Stimulated activated naive CD8-positive, alpha-beta T cell treated with anti-CD3 and anti-CD28 coated beads, Interleukin-15, amount 100 ng/mL, for 72 hours (primary cell): ENCODE results near the gene HLA-DRB5.
"Not testable (repeated sequence)": the region's sequence is repeated elsewhere in the genome, so short reads cannot be mapped to it uniquely, and the experiment has no call there.

Experiments used
- ATAC-seq: fragments of 150-1000 bp; cut with Tn5 transposase; 2 replicates; pipeline ENCODE4 v1.10.0; 2021; ENCODE audit warnings: mild to moderate bottlenecking, moderate library complexity
- DNase-seq, 2 donors: peaks; one replicate each; pipeline ENCODE4 v3.0.0; 2021 to 2022
- H3K27ac Mint-ChIP-seq, 2 donors: one replicate each; pipeline ENCODE4 v1.8.0; 2022; ENCODE audit warnings: mild to moderate bottlenecking in 2 of 2, mixed read lengths in 2 of 2, moderate library complexity in 2 of 2
- H3K27me3 Mint-ChIP-seq: one replicate; pipeline ENCODE4 v1.8.0; 2022; ENCODE audit warnings: mixed read lengths
- H3K4me1 Mint-ChIP-seq: one replicate; pipeline ENCODE4 v1.8.0; 2022; ENCODE audit warnings: mild to moderate bottlenecking, mixed read lengths
- H3K4me3 Mint-ChIP-seq, 2 donors: one replicate each; pipeline ENCODE4 v1.8.0; 2022; ENCODE audit warnings: mild to moderate bottlenecking in 2 of 2, mixed read lengths in 2 of 2, moderate library complexity in 1 of 2
- H3K9me3 Mint-ChIP-seq, 2 donors: one replicate each; pipeline ENCODE4 v1.8.0; 2022; ENCODE audit warnings: mixed read lengths in 2 of 2

The HLA-DRB5 gene

DNA sequence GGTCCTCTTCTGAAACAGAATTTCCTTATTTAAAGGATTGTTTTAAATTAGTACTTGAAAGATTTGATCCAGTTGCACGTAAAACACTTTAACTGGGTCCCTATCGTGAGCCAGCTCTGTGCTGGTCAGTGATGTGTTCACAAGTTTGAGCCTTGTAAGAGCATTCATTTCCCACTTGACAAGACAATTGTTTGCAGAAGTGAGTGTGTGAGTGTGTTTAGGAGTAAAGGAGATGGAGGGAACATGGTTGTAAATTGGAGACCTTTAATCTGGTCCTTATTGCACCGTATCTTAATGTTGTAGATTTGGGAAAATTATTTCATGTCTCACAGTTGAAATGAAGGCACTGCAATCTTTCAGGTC is 325 bp upstream of the HLA-DRB5 start:
- DNase-seq, H3K27ac Mint-ChIP-seq, H3K9me3 Mint-ChIP-seq, ATAC-seq, H3K4me1 Mint-ChIP-seq, H3K4me3 Mint-ChIP-seq: not testable (repeated sequence)
- peaks cover 20% of the 10 kb centered on the region for H3K27me3 Mint-ChIP-seq

DNA sequence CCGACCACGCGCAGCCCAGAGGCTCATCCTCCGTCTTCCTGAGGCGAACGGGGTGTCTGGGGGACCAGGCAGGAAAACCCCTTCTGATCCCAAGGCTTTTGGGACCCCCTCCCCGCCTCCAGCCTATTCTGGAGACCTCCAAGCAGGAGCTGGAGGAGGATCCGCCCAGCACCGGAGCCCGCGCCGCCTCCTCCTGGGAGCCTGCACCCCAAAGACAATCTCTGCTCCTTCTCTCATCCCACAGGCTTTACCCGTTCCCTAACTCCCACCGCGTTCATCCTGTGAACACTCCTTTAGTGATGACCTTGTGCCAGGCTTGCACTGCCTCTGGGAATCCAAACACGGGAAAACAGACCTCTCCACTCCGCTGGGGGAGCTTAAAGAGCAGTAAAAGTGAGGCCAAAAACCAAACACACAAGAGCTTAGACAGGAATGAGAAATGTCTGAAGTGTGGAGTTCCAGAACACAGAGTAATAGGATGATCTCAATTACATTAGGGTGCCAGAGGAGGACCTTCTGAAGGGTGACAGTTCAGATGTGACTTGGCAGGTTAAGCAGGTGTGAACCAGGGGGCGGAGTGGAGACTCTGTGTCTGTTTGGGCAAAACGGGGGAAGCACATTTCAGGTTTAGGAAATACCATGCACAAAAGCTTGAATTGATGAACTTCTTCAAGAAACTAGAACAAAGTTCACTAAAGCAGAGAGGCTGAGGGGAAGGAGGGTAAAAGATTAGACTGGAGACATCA is 7.6 kb downstream of the HLA-DRB5 start:
- ATAC-seq = no peak
- peaks cover 35% of the 10 kb centered on the region for H3K27me3 Mint-ChIP-seq
- no peaks in the 10 kb centered on the region for H3K4me1 Mint-ChIP-seq
- DNase-seq = no peak
- no peaks in the 10 kb centered on the region for H3K9me3 Mint-ChIP-seq
- no peak overlapping the region for H3K4me3 Mint-ChIP-seq
- H3K27ac Mint-ChIP-seq = no peak overlapping the region

DNA sequence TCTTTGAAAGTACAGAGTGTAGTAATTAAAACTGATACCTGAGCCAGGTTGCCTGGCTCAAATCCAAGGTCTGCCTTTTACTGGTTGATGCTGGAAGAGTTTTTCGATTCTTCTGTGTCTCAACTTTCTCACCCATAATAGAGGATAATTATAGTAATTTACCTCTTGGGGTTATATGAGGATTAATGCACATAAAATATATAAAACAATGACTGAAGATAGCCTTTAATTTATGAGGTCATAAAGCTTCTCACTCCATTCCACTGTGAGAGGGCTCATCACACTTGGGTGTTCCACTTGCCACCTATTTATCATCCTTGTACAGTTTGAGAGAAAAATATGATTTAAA is 10.2 kb downstream of the HLA-DRB5 start:
- ATAC-seq = no peak
- Mint-ChIP-seq H3K27ac (no peak overlapping the region), H3K4me1 (no peaks in the 10 kb centered on the region), H3K9me3 (no peaks in the 10 kb centered on the region), H3K27me3 (peaks cover 23% of the 10 kb centered on the region), H3K4me3 (no peak overlapping the region)
- DNase-seq = no peak

DNA sequence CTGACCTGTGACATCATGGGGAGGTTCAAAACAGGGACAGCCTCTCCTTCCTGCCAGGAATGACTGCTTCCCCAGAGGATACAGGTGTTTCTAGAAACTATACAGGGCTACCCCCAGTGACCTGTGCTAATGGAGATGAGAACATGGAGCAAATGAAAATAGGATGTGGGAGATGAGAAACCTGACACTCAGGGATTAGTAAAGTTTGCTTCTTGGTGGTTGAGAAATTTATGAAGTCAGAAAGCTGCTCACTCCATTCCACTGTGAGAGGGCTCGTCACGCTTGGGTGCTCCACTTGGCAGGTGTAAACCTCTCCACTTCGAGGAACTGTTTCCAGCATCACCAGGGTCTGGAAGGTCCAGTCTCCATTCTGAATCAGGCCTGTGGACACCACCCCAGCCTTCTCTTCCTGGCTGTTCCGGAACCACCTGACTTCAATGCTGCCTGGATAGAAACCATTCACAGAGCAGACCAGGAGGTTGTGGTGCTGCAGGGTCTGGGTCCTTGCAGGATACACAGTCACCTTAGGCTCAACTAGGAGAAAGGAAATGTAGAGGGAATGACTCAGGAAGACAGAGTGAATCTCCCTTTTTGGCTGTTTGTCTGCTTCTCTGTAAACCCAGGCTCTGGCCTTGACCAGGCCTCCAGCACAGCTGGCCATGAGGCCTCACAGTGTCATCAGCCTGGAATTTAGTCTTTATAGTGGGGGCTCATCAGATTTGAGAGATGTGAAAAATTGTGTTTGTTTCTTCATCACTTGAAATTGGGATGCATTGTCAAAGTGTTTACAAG is 10.8 kb downstream of the HLA-DRB5 start:
- H3K27me3 Mint-ChIP-seq = peaks cover 19% of the 10 kb centered on the region
- no peak for ATAC-seq
- no peak overlapping the region for H3K4me3 Mint-ChIP-seq
- no peaks in the 10 kb centered on the region for H3K9me3 Mint-ChIP-seq
- no peaks in the 10 kb centered on the region for H3K4me1 Mint-ChIP-seq
- no peak for DNase-seq
- no peak overlapping the region for H3K27ac Mint-ChIP-seq

DNA sequence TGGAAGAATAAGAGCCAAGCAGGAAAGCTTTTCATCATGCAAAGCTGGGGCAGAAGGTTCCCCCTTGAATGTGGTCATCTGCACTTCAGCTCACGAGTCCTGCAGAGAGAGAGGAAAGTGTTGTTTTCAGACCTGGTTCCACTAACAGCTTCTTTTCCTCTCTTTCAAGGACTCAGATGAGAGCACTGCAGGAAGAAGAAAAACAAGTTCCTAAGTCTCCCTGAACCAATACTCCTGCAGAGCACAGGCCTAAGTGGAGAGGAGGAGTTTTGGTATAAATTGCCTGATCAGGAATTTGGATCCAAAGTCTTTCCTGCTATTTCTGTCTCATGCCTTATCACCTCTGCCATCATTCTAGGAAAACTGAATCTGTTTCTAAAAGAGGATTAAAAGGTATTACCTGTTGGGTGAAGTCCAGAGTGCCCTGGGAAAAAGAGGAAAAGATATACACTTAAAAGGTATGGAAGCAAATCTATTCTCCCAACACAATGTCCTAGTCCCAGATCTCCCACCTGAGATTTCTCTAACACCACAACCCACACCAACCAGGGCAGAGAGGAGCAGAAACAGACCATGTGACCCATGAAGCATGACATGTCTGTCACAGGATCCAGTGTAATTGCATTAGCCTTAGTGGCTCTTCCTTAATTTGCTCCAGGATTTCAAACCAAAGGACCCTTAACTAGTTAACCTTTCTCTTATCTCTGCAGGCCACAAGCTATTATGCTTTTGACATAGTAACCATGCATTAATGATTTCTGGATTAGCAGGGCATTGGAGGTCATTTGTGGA is 12.2 kb downstream of the HLA-DRB5 start:
- Mint-ChIP-seq H3K27ac (no peak overlapping the region), H3K9me3 (no peaks in the 10 kb centered on the region), H3K27me3 (peaks cover 13% of the 10 kb centered on the region), H3K4me3 (no peak overlapping the region), H3K4me1 (no peaks in the 10 kb centered on the region)
- DNase-seq (no peak), ATAC-seq (no peak)

DNA sequence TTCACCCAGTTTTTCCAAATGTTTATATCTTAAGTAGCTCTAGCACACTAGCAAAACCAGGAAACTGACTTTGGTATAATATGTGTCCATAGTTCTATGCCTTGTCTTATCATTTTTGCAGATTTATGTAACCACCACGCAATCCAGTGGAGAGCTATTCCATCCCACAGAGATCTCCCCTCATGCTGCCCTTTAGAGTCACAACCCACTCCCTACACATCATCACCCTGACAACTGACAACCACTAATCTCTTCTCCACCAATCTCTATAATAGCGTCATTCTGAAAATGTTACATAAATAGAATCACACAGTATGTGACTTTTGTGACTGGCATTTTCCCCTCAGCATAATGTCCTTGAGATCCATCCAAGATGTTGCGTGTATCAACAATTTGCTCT is 29.1 kb downstream of the HLA-DRB5 start:
- DNase-seq (no peak), ATAC-seq (no peak)
- Mint-ChIP-seq H3K4me3 (no peak overlapping the region), H3K9me3 (no peaks in the 10 kb centered on the region), H3K4me1 (no peaks in the 10 kb centered on the region), H3K27ac (no peak overlapping the region), H3K27me3 (no peaks in the 10 kb centered on the region)

DNA sequence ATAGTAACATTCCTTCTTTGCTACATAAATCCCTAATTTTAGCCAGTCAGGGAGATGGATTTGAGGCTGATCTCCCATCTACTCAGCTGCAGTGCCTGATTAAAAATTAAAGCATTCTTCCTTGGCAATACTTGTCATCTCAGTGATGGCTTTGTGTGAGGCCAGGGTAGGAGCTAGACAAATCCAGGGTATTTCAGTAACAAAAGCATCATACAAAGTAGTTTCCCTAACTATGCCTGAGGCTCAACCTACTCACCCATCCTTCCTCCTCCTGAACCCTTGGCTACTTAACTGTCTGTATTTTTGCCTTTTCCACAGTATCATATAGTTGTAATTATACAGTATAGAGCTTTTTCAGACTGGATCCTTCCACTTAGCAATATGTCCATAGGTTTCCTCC is 37.7 kb downstream of the HLA-DRB5 start:
- no peaks in the 10 kb centered on the region for H3K9me3 Mint-ChIP-seq
- H3K27ac Mint-ChIP-seq = no peak overlapping the region
- H3K4me3 Mint-ChIP-seq = no peak overlapping the region
- H3K4me1 Mint-ChIP-seq = no peaks in the 10 kb centered on the region
- no peak for DNase-seq
- peaks cover 8% of the 10 kb centered on the region for H3K27me3 Mint-ChIP-seq
- ATAC-seq = no peak

DNA sequence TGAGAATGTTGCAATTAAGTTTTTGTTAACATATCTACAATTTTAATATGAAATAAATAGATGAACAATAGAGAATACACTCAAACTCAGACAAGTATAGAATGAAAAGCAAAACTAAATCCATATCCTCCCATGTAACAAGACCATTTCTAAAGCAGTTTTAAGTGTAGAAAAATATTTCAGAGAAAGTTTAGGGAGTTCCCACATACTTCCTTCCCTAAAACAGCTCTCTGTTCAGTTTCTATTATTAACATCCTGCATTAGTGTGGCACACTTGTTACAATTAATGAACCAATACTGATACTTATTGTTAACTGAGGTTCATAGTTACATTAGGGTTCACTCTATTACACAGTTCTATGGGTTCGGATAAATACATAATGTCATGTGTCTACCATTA is 38.4 kb downstream of the HLA-DRB5 start:
- no peaks in the 10 kb centered on the region for H3K9me3 Mint-ChIP-seq
- no peak for ATAC-seq
- no peak overlapping the region for H3K4me3 Mint-ChIP-seq

DNA sequence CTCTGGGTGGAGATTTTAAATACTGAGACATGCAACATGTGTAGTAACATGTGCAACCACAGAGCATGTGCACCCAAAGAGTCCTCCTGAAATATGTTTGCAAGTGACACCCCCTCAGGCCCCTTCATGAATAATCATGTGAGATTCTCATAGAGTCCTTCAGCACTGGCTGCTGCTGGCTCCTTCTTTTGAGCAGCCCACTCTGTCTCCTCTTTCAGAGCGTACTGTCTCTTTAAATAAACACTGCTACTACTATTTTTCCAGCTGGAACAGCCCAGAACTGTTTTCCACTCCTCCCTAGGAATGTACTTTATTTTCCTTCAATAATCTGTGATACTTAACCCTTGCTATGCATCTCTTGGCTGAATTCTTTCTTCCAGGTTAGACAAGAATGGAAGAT is 42.0 kb downstream of the HLA-DRB5 start:
- peaks cover 8% of the 10 kb centered on the region for H3K27me3 Mint-ChIP-seq
- DNase-seq = no peak
- no peak for ATAC-seq
- no peaks in the 10 kb centered on the region for H3K4me1 Mint-ChIP-seq
- no peaks in the 10 kb centered on the region for H3K9me3 Mint-ChIP-seq
- H3K27ac Mint-ChIP-seq = no peak overlapping the region
- no peak overlapping the region for H3K4me3 Mint-ChIP-seq

More for the DNA sequence above, 38.4 kb downstream of the HLA-DRB5 start:
- Mint-ChIP-seq H3K27me3 (peaks cover 8% of the 10 kb centered on the region), H3K27ac (no peak overlapping the region), H3K4me1 (no peaks in the 10 kb centered on the region)
- no peak for DNase-seq

DNA sequence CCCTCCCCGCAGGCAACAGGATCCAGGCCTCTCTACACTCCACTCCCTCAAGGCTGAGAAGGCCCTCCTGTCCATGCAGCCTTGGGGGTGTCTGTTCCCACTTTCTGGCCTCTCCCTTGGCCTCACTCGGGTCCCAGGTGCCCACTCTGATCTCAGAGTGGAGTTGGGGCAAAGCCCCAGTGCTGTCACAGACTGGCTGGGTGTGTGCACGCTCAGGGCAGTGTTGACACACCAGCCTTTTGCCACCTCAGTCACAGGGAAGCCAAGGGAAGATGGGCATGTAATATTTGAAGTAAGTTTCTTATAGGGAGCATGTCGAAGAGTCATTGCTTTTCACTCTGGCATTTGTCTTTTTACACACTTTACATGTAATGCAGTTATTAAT is 45.5 kb downstream of the HLA-DRB5 start:
- ATAC-seq = no peak
- H3K4me3 Mint-ChIP-seq = no peak overlapping the region
- no peak for DNase-seq

DNA sequence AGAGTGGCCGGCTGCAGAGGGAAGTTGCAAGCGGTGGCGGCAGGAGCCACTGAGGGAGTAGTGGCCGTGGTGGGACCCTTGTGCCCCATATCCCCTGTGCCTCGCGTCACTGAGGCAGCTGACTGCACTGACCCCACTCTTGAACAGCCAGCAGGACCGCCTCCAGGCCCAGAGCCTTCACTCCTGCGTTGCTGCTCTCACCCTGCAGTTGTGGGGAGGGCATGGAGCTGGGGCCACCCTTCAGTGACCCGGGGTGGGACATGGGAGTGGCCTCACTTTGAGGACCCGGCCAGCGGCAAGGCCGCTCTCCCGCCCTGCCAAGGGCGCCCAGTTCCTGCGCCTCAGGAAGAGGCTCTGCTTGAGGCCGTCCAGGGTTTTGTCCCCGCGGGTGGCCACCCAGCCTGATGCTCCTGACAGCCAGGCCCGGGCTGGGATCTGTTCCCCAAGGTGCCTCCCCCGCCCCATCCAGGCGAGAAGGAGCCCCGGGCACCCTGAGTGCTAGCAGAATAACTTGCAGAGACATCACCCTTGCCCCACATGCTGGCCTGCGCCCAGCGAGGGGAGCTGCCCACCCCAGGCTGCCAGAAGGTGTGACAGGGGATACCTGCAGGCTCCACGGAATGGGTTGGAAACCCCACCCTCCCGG is 46.0 kb downstream of the HLA-DRB5 start:
- Mint-ChIP-seq H3K4me1 (no peaks in the 10 kb centered on the region), H3K9me3 (no peaks in the 10 kb centered on the region), H3K27me3 (peaks cover 8% of the 10 kb centered on the region), H3K4me3 (no peak overlapping the region), H3K27ac (no peak overlapping the region)
- ATAC-seq = no peak
- no peak for DNase-seq

More for the DNA sequence above, 45.5 kb downstream of the HLA-DRB5 start:
- H3K9me3 Mint-ChIP-seq = no peaks in the 10 kb centered on the region
- H3K27ac Mint-ChIP-seq = no peak overlapping the region
- peaks cover 8% of the 10 kb centered on the region for H3K27me3 Mint-ChIP-seq
- no peaks in the 10 kb centered on the region for H3K4me1 Mint-ChIP-seq

DNA sequence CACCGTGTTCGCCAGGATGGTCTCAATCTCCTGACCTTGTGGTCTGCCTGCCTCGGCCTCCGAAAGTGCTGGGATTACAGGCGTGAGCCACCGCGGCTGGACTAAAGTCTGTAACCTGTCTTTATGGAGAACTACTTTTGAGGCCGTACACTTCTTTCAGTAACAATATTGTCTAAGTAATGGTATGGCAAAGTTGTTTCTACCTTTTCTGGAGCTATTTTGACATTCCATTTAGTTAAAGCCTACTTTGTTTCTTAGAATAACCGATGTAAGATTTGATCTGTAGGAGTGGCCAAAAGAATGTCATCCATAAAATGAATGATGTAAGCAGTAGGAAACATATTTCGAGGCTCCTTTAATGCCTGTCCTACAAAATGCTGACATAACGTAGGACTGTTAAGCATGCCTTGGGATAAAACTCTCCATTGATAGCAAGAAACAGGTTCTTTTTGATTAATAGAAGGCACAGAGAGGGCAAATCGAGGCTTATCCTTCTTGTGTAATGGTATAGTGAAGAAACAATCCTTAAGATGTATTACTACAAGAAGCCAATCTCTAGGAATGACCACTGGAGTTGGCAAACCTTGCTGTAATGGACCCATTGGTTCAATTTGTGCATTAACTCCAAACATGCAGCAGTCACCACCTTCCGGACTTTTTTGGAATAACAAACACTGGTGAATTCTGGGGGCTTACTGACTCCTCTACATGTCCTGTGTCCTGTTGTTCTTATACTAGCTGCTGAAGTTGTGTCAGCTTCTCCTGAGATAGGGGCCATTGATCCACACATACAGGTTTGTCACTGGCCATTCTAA is 54.5 kb downstream of the HLA-DRB5 start:
- DNase-seq (no peak), ATAC-seq (no peak)
- Mint-ChIP-seq H3K27ac (no peak overlapping the region), H3K4me1 (peaks cover 6% of the 10 kb centered on the region), H3K4me3 (no peak overlapping the region), H3K9me3 (no peaks in the 10 kb centered on the region), H3K27me3 (peaks cover 40% of the 10 kb centered on the region)

DNA sequence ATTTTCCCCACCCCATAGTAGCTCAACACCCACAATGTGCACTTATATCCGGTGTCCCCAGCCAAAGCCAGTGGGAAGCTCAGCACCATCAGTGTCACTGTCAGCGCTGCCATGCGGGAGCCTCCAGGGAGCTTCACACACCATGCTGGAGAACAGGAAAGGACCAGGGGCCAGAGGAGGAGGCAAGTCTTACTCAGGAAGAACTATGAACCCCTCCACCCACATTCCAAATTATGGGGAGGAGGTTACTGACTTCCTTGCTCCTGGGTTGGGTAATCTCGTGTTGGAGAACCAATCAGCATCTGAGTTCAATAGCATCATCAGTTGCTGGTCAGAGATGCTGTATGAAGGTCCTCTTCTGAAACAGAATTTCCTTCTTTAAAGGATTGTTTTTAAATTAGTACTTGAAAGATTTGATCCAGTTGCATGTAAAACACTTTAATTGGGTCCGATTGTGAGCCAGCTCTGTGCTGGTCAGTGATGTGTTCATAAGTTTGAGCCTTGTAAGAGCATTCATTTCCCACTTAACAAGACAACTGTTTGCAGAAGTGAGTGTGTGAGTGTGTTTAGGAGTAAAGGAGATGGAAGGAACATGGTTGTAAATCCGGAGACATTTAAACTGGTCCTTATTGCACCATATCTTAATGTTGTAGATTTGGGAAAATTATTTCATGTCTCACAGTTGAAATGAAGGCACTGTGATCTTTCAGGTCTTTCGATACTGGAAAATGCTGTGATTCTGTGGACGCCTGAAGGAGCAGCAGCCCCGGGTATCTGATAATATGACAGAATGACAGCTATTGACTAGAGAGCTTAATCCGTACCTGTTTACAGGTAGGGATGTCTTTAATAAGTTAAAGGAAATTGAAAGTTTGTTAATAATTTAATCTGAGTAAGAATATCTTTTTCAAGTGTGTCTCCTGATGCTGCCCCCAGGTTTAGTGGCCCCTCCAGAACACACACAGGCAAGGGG is 56.4 kb downstream of the HLA-DRB5 start:
- ATAC-seq = peak; percentile 56
- not testable (repeated sequence) for H3K9me3 Mint-ChIP-seq, H3K4me1 Mint-ChIP-seq, H3K27ac Mint-ChIP-seq, H3K4me3 Mint-ChIP-seq, DNase-seq
- H3K27me3 Mint-ChIP-seq = peaks cover 46% of the 10 kb centered on the region

DNA sequence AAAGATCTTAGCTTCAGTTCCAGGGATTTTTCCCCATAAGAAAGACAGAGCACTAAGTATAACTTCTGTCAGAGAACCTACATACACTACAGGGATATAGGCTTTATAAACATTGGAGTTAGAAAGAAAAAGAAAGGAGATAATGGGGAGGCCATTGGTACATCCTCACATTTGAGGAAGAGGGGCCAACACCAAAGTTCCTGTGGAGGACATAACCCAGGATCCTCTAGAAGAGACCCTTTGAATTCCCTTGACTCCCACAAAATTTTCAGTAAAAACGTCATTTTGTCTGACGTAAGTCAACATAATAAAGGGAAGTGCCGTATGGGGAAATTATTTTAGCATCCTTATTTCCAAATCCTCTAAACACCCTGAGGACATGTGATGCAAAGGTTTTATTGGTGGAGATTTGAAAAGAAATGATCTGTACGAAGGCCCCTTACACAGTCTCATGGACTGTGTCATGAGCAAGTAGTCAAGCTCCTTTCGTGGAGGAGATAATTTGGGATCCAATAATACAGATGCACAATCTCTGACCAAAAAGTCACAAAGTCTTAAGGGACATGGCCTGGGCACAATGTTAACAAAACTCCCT is 57.2 kb downstream of the HLA-DRB5 start:
- no peak overlapping the region for H3K4me3 Mint-ChIP-seq
- ATAC-seq (no peak), DNase-seq (no peak)
- peaks cover 46% of the 10 kb centered on the region for H3K27me3 Mint-ChIP-seq
- H3K27ac Mint-ChIP-seq = no peak overlapping the region
- peaks cover 6% of the 10 kb centered on the region for H3K4me1 Mint-ChIP-seq
- no peaks in the 10 kb centered on the region for H3K9me3 Mint-ChIP-seq
